H1 (cell line): ENCODE measurements around the gene CNIH3.

Experiments
- BACH1 ChIP-seq: IDR thresholded peaks from 2 replicates; pipeline ENCODE4 v1.6.1; 2012; ENCODE audit warnings: low read length, improper control_type of control experiment
- BRCA1 ChIP-seq: IDR thresholded peaks from 2 replicates; pipeline ENCODE4 v1.6.1; 2012; ENCODE audit warnings: low read depth, low read length, improper control_type of control experiment
- CREB1 ChIP-seq: IDR thresholded peaks from 2 replicates; pipeline ENCODE4 v1.6.1; 2012; ENCODE audit warnings: inconsistent platforms
- CTCF ChIP-seq, 3 experiments: IDR thresholded peaks; 1 replicate in 2 of 3; 2 replicates in 1 of 3; pipeline versions ENCODE4 v1.5.1 to v1.6.1; 2011; ENCODE audit warnings: low read length in 3 of 3, mild to moderate bottlenecking in 3 of 3, inconsistent platforms in 2 of 3, low read depth in 1 of 3, moderate library complexity in 1 of 3; ENCODE audit not compliant: insufficient read depth in 1 of 3; ENCODE audit errors: control extremely low read depth in 1 of 3
- EZH2 ChIP-seq: fragments of 200-600 bp; sonication (generic); IDR thresholded peaks from 2 replicates; pipeline ENCODE4 v1.7.1; 2012; ENCODE audit warnings: low read depth, mild to moderate bottlenecking, moderate library complexity, low read length, inconsistent platforms; ENCODE audit not compliant: severe bottlenecking
- MAX ChIP-seq: IDR thresholded peaks from 2 replicates; pipeline ENCODE4 v1.6.1; 2012; ENCODE audit warnings: inconsistent platforms
- NRF1 ChIP-seq: IDR thresholded peaks from 2 replicates; pipeline ENCODE4 v1.6.1; 2011; ENCODE audit warnings: mild to moderate bottlenecking, low read depth, low read length, improper control_type of control experiment
- POLR2A ChIP-seq, 2 experiments: IDR thresholded peaks; 1 replicate in 1 of 2; 2 replicates in 1 of 2; pipeline ENCODE4 v1.6.1; 2011; ENCODE audit warnings: low read depth in 2 of 2, low read length in 2 of 2, mild to moderate bottlenecking in 2 of 2; ENCODE audit errors: control extremely low read depth in 1 of 2
- RAD21 ChIP-seq, 2 experiments: IDR thresholded peaks in 1 of 2; conservative IDR thresholded peaks in 1 of 2; 2 replicates each; pipeline ENCODE4 v1.6.1; 2011; ENCODE audit warnings: low read depth in 2 of 2, low read length in 2 of 2, improper control_type of control experiment in 1 of 2, inconsistent platforms in 1 of 2, mild to moderate bottlenecking in 1 of 2, moderate library complexity in 1 of 2
- RNF2 ChIP-seq: fragments of 200-900, 300-1000 bp; sonication (generic); IDR thresholded peaks from 2 replicates; pipeline ENCODE4 v1.7.1; 2016; ENCODE audit warnings: borderline replicate concordance, low read depth, mild to moderate bottlenecking, antibody characterized with exemption, low read length; ENCODE audit not compliant: poor library complexity, severe bottlenecking; ENCODE audit errors: missing control alignments
- TAF1 ChIP-seq: IDR thresholded peaks from 2 replicates; pipeline ENCODE4 v1.6.1; 2011; ENCODE audit warnings: mild to moderate bottlenecking, low read depth, low read length
- TAF7 ChIP-seq: optimal IDR thresholded peaks from 2 replicates; pipeline ENCODE3; 2011; ENCODE audit warnings: low read depth, mild to moderate bottlenecking, inconsistent platforms, low read length, moderate library complexity, borderline replicate concordance
- USF2 ChIP-seq: IDR thresholded peaks from 2 replicates; pipeline ENCODE4 v1.6.1; 2011; ENCODE audit warnings: low read length, improper control_type of control experiment
- YY1 ChIP-seq: IDR thresholded peaks from 2 replicates; pipeline ENCODE4 v1.6.1; 2011; ENCODE audit warnings: low read depth, mild to moderate bottlenecking, low read length

- TF ChIP-seq EZH2 (no peak), BACH1 (no peak), CREB1 (no peak), YY1 (no peak), TAF7 (no peak), USF2 (no peak), CTCF (IDR thresholded peaks at IDR 0.05; ENCODE audit: control extremely low read depth in 1 of 3, insufficient read depth in 1 of 3, low read depth in 1 of 3, low read length in 3 of 3) (no peak), POLR2A (IDR thresholded peaks at IDR 0.05; ENCODE audit: control extremely low read depth in 1 of 2, low read depth in 2 of 2, low read length in 2 of 2) (no peak), TAF1 (no peak), NRF1 (no peak), BRCA1 (no peak), RAD21 (IDR thresholded peaks at IDR 0.05 in 1 of 2, conservative IDR thresholded peaks at IDR 0.05 in 1 of 2; ENCODE audit: low read depth in 2 of 2, low read length in 2 of 2) (no peak), MAX (no peak), RNF2 (no peak)
Observed at GRCh38 chr1:224763126-224763775, 147.1 kb downstream of the CNIH3 start.
